ENCODE results near the gene NAALADL2. TPM values are rescaled to one million over a fixed set of nuclear protein-coding genes. Genes with fewer than 3 reads are reported as not detected.
"Not testable (repeated sequence)": the region's sequence is repeated elsewhere in the genome, so short reads cannot be mapped to it uniquely, and the experiment has no call there.

The NAALADL2 gene
- total RNA-seq, 1 donor from 2014 or later = 2.8 TPM

DNA sequence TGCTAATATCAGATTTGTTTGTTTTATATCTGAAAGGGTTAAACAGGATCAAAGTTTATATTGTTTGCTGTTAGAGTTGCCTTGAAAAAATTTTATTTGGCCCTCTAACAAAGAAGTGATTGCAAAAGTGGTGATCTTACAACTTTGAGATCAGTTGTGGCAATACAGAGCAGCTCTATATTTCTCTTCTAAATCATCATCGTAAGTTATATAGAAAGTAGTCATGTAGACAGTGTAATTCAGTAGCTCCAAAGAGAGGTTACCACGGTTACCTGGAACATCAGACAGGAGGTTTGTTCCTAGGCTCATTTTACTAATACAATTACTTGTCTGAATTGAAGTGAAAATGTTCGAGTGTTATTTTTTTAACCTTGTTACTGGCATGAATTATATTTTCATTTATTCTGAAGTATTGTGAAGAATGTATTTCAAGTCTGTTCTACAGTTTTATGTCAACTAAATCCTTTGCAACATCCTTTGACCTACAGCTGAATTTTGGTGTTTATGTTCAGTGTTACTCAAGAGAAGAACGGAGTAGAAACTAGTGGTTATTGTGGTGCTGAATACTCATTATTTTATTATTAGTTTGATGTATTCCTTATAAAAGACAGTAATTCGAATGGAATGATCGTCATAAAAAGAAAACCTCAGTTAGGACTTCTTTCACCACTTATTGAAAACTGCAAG, 214.2 kb downstream of the NAALADL2 start:
- no peak for DNase-seq (ENCODE audit: low read depth, low spot score)

DNA sequence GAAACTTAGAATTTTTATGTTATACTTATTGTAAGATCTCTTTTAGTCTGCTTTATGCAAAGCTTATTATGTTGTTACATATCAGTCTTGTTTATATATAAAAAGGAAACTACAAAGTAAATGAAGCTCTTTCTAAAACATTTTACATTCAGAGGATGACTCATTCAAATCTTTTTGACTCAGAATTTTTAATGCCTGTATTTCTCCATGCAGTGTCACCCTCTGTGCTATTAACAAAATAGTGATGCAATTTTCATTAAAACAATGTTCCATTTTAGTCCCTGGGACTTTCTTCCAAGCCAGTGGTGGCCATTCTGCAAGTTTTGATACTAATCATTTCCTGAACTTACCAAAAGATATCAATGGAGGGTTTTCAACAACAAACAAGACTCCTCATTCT, 216.1 kb downstream of the NAALADL2 start:
- TF ChIP-seq, protein P1, sequence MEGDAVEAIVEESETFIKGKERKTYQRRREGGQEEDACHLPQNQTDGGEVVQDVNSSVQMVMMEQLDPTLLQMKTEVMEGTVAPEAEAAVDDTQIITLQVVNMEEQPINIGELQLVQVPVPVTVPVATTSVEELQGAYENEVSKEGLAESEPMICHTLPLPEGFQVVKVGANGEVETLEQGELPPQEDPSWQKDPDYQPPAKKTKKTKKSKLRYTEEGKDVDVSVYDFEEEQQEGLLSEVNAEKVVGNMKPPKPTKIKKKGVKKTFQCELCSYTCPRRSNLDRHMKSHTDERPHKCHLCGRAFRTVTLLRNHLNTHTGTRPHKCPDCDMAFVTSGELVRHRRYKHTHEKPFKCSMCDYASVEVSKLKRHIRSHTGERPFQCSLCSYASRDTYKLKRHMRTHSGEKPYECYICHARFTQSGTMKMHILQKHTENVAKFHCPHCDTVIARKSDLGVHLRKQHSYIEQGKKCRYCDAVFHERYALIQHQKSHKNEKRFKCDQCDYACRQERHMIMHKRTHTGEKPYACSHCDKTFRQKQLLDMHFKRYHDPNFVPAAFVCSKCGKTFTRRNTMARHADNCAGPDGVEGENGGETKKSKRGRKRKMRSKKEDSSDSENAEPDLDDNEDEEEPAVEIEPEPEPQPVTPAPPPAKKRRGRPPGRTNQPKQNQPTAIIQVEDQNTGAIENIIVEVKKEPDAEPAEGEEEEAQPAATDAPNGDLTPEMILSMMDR (conservative IDR thresholded peaks at IDR 0.05) = no peak
- no peak overlapping the region for H3K27ac Mint-ChIP-seq (ENCODE audit: unreplicated experiment)
- DNase-seq (ENCODE audit: low read depth, low spot score) = no peak
- H3K9me3 Mint-ChIP-seq = no peaks in the 10 kb centered on the region
- H3K4me1 Mint-ChIP-seq = peaks cover 8% of the 10 kb centered on the region
- H3K36me3 Mint-ChIP-seq (ENCODE audit: low read depth) = no peaks in the 10 kb centered on the region
- H3K4me3 Mint-ChIP-seq = no peak overlapping the region
- no peaks in the 10 kb centered on the region for H3K27me3 Mint-ChIP-seq (ENCODE audit: low read depth)

More for the DNA sequence above, 214.2 kb downstream of the NAALADL2 start:
- Mint-ChIP-seq H3K4me1 (peaks cover 8% of the 10 kb centered on the region), H3K4me3 (no peak overlapping the region), H3K27me3 (ENCODE audit: low read depth) (no peaks in the 10 kb centered on the region), H3K36me3 (ENCODE audit: low read depth) (no peaks in the 10 kb centered on the region), H3K9me3 (no peaks in the 10 kb centered on the region), H3K27ac (ENCODE audit: unreplicated experiment) (no peak overlapping the region)
- TF ChIP-seq, protein P1 (conservative IDR thresholded peaks at IDR 0.05) = no peak

DNA sequence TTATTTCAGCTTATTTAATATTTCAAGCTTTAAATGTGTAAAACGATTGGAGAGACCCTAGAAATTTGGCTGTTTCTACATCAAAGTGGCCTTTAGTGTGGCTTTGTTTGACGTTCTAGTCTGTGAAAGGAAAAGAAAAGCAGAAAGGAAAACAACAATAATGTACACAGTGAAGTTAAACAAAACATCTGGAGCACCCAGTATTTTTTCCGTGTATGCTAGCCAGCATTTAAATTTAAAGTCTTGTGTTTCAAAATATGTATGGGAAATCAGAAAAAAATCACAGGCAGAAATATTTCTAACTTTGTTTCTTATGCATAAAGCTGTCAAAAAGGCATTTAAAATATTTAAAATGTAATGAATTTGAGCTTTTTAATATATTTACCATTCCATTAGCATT, 218.1 kb downstream of the NAALADL2 start:
- Mint-ChIP-seq H3K27ac (ENCODE audit: unreplicated experiment) (no peak overlapping the region), H3K4me1 (peaks cover 8% of the 10 kb centered on the region), H3K9me3 (no peaks in the 10 kb centered on the region), H3K4me3 (no peak overlapping the region), H3K36me3 (ENCODE audit: low read depth) (no peaks in the 10 kb centered on the region), H3K27me3 (ENCODE audit: low read depth) (no peaks in the 10 kb centered on the region)
- DNase-seq (ENCODE audit: low read depth, low spot score) = no peak
- TF ChIP-seq, protein P1 (conservative IDR thresholded peaks at IDR 0.05) = no peak

DNA sequence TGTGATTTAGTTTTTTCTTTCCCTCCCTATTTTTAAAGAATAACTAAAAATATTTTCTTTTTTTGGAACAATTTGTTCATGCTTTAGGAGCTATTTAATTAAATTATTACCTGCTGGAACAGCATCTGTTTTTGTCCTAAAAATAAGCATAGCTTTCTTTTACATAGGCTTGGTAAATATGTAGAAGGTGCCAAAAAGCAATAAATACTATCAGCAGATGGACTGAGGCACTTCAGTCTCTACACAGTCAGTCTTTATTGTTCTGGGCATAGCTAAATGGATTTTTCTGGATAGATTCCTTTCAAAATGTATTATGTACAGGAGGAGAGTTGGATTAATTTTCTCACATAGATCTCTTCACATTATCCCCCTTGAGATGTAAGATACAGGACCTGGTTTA, 223.5 kb downstream of the NAALADL2 start:
- DNase-seq (ENCODE audit: low read depth, low spot score) = no peak
- Mint-ChIP-seq H3K9me3 (no peaks in the 10 kb centered on the region), H3K36me3 (ENCODE audit: low read depth) (no peaks in the 10 kb centered on the region)

DNA sequence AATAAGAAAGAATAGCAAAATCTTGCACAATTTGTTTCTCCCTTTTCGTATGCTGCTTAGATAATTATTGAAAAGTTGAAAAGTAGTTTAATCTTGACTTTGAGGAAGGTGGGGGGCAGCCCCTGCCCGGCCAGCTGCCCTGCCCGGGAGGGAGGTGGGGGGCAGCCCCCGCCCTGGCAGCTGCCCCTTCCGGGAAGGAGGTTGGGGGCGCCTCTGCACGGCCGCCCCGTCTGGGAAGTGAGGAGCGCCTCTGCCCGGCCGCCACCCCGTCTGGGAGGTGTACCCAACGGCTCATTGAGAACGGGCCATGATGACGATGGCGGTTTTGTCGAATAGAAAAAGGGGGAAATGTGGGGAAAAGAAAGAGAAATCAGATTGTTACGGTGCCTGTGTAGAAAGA, 228.0 kb downstream of the NAALADL2 start:
- not testable (repeated sequence) for H3K27me3 Mint-ChIP-seq (ENCODE audit: low read depth); DNase-seq (ENCODE audit: low read depth, low spot score); H3K27ac Mint-ChIP-seq (ENCODE audit: unreplicated experiment); H3K36me3 Mint-ChIP-seq (ENCODE audit: low read depth); H3K9me3 Mint-ChIP-seq; H3K4me1 Mint-ChIP-seq; H3K4me3 Mint-ChIP-seq

More for the DNA sequence above, 223.5 kb downstream of the NAALADL2 start:
- H3K4me1 Mint-ChIP-seq = peaks cover 8% of the 10 kb centered on the region
- no peak overlapping the region for H3K4me3 Mint-ChIP-seq
- no peak overlapping the region for H3K27ac Mint-ChIP-seq (ENCODE audit: unreplicated experiment)
- TF ChIP-seq, protein P1 (conservative IDR thresholded peaks at IDR 0.05) = no peak
- no peaks in the 10 kb centered on the region for H3K27me3 Mint-ChIP-seq (ENCODE audit: low read depth)

DNA sequence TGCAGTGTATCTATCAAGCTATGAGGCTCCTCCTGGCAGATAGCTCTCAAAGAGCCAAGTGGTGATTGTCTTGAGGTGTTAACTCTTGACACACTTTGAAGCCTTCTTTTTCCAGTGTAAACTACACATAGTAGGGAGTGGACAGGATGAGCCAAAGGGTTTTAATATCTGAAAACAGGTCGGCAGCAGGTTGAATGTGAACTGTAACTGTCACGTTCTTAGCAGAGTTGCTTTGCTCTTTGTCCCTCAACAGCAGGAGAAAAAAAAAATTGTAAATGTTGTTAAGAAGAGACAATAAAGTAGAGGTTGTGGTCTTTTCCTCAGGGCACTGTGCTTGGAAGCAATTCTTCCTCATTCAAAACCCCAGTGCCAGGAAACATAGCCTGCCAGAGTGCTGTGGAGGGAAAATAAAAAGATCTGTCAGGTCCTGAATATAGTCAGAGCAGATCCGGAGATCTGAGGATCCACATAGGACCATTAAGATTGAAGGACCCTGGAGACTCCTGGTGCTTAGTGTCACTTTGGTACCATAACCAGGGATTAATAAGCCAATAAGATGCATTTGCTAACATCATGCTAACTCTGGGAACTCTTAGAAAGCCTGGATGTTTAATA, 229.7 kb downstream of the NAALADL2 start:
- DNase-seq (ENCODE audit: low read depth, low spot score) = no peak
- H3K27ac Mint-ChIP-seq (ENCODE audit: unreplicated experiment) = no peak overlapping the region
- no peak overlapping the region for H3K4me3 Mint-ChIP-seq
- H3K27me3 Mint-ChIP-seq (ENCODE audit: low read depth) = no peaks in the 10 kb centered on the region
- TF ChIP-seq, protein P1 (conservative IDR thresholded peaks at IDR 0.05) = no peak
- no peaks in the 10 kb centered on the region for H3K36me3 Mint-ChIP-seq (ENCODE audit: low read depth)
- H3K9me3 Mint-ChIP-seq = no peaks in the 10 kb centered on the region
- H3K4me1 Mint-ChIP-seq = no peaks in the 10 kb centered on the region

All from neural crest cell (in vitro differentiated cells).